ENCODE results near the gene GDPGP1. TPM values are rescaled to one million over a fixed set of nuclear protein-coding genes. Genes with fewer than 3 reads are reported as not detected.

Gene GDPGP1
- total and polyA plus RNA-seq, 9 of the 15 experiments (the other 6 are each of a cell fraction or from before 2014, with no cell fraction given) = 0.78 to 6.1 (median 2.8) TPM

DNA sequence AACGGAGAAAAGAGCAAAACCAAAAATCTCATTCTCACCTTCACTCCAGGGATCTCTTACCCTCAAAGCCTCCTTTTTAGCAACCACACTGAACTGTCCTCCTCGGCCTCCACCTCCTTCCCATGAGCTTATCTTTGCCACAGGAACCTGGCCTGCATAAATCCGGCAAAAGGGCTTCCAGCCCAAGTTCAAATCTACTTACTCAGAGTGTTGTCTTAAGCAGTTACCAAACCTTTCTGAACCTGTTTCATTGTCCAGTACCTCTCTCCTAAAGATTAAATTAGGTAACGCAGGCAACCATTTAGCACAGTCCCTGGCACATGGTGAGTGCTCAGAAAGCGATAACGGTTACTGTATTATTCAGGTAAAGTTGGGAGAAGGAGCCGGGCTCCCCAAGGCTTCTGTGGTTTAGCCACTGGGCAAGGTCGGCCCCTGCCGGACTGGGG lies 1.0 kb upstream of the GDPGP1 start (continued):
- TF ChIP-seq, protein P1, sequence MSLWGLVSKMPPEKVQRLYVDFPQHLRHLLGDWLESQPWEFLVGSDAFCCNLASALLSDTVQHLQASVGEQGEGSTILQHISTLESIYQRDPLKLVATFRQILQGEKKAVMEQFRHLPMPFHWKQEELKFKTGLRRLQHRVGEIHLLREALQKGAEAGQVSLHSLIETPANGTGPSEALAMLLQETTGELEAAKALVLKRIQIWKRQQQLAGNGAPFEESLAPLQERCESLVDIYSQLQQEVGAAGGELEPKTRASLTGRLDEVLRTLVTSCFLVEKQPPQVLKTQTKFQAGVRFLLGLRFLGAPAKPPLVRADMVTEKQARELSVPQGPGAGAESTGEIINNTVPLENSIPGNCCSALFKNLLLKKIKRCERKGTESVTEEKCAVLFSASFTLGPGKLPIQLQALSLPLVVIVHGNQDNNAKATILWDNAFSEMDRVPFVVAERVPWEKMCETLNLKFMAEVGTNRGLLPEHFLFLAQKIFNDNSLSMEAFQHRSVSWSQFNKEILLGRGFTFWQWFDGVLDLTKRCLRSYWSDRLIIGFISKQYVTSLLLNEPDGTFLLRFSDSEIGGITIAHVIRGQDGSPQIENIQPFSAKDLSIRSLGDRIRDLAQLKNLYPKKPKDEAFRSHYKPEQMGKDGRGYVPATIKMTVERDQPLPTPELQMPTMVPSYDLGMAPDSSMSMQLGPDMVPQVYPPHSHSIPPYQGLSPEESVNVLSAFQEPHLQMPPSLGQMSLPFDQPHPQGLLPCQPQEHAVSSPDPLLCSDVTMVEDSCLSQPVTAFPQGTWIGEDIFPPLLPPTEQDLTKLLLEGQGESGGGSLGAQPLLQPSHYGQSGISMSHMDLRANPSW (CRISPR knock-in tag; IDR thresholded peaks at IDR 0.05) = no peak
- TF ChIP-seq, protein P2, sequence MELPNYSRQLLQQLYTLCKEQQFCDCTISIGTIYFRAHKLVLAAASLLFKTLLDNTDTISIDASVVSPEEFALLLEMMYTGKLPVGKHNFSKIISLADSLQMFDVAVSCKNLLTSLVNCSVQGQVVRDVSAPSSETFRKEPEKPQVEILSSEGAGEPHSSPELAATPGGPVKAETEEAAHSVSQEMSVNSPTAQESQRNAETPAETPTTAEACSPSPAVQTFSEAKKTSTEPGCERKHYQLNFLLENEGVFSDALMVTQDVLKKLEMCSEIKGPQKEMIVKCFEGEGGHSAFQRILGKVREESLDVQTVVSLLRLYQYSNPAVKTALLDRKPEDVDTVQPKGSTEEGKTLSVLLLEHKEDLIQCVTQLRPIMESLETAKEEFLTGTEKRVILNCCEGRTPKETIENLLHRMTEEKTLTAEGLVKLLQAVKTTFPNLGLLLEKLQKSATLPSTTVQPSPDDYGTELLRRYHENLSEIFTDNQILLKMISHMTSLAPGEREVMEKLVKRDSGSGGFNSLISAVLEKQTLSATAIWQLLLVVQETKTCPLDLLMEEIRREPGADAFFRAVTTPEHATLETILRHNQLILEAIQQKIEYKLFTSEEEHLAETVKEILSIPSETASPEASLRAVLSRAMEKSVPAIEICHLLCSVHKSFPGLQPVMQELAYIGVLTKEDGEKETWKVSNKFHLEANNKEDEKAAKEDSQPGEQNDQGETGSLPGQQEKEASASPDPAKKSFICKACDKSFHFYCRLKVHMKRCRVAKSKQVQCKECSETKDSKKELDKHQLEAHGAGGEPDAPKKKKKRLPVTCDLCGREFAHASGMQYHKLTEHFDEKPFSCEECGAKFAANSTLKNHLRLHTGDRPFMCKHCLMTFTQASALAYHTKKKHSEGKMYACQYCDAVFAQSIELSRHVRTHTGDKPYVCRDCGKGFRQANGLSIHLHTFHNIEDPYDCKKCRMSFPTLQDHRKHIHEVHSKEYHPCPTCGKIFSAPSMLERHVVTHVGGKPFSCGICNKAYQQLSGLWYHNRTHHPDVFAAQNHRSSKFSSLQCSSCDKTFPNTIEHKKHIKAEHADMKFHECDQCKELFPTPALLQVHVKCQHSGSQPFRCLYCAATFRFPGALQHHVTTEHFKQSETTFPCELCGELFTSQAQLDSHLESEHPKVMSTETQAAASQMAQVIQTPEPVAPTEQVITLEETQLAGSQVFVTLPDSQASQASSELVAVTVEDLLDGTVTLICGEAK (IDR thresholded peaks at IDR 0.05) = no peak
- TF ChIP-seq, protein P2 (CRISPR knock-in tag; IDR thresholded peaks at IDR 0.05) = no peak
- no peak for TF ChIP-seq MBD2 (IDR thresholded peaks at IDR 0.05; ENCODE audit: borderline replicate concordance, low read depth)
- TF ChIP-seq TAL1 (IDR thresholded peaks at IDR 0.05) = no peak
- no peak for TF ChIP-seq LEF1 (IDR thresholded peaks at IDR 0.05)
- no peak for TF ChIP-seq ZNF586 (CRISPR knock-in tag; conservative IDR thresholded peaks at IDR 0.05)
- TF ChIP-seq TSHZ1 (CRISPR knock-in tag; IDR thresholded peaks at IDR 0.05) = no peak
- TF ChIP-seq HMBOX1 (IDR thresholded peaks at IDR 0.05) = no peak
- TF ChIP-seq ZNF551 (CRISPR knock-in tag; IDR thresholded peaks at IDR 0.05) = no peak
- no peak for TF ChIP-seq KLF16 (IDR thresholded peaks at IDR 0.05)
- no peak for TF ChIP-seq PRPF4 (IDR thresholded peaks at IDR 0.05; ENCODE audit: insufficient read depth, low read depth, low read length, poor library complexity, severe bottlenecking)
- TF ChIP-seq ZKSCAN3 (CRISPR knock-in tag; IDR thresholded peaks at IDR 0.05) = no peak

Data from K562 (cell line).